Lower leg skin (tissue), 3 donors: ENCODE results near the gene CEP128.

ENCODE experiments used
- CTCF ChIP-seq, 3 donors: fragments of 450-650 bp; IDR thresholded peaks; one replicate each; pipeline ENCODE4 v1.5.1; 2016; ENCODE audit warnings: antibody characterized with exemption in 3 of 3, mild to moderate bottlenecking in 3 of 3, moderate library complexity in 2 of 3
- POLR2A ChIP-seq, 2 donors: fragments of 450-650 bp; IDR thresholded peaks; one replicate each; pipeline ENCODE4 v1.6.1; 2016 to 2017; ENCODE audit warnings: antibody characterized with exemption in 2 of 2, mild to moderate bottlenecking in 1 of 2, moderate library complexity in 1 of 2

- TF ChIP-seq CTCF (IDR thresholded peaks at IDR 0.05) (no peak), POLR2A (IDR thresholded peaks at IDR 0.05) (no peak)
These were observed 403.9 kb downstream of the CEP128 start for GRCh38 chr14:80537626-80538025.
